Liver (tissue), 9 donors: ENCODE data around the gene NOPCHAP1. TPM values are rescaled to one million over a fixed set of nuclear protein-coding genes. Genes with fewer than 3 reads are reported as not detected.

ENCODE experiments used
- DNase-seq: peaks from one replicate; pipeline ENCODE4 v3.0.0-alpha.2; 2017; ENCODE audit warnings: low spot score
- H3K27ac ChIP-seq, 2 donors: one replicate each; pipeline ENCODE4 v1.7.0; 2013; ENCODE audit warnings: inconsistent platforms in 2 of 2, low read length in 2 of 2, control low read depth in 1 of 2, low read depth in 1 of 2, mild to moderate bottlenecking in 1 of 2
- H3K27me3 ChIP-seq, 4 donors: one replicate each; pipeline versions ENCODE4 v1.6.1 to v1.7.0; 2013; ENCODE audit warnings: low read length in 3 of 4, inconsistent platforms in 1 of 4, mild to moderate bottlenecking in 1 of 4, moderate library complexity in 1 of 4; ENCODE audit not compliant: control insufficient read depth in 4 of 4, insufficient read depth in 4 of 4
- H3K36me3 ChIP-seq, 4 donors: one replicate each; pipeline versions ENCODE4 v1.6.1 to v1.7.0; 2013; ENCODE audit warnings: low read length in 3 of 4, mild to moderate bottlenecking in 3 of 4, low read depth in 1 of 4, moderate library complexity in 1 of 4; ENCODE audit not compliant: control insufficient read depth in 4 of 4, insufficient read depth in 3 of 4
- H3K4me1 ChIP-seq, 4 donors: one replicate each; pipeline versions ENCODE4 v1.6.1 to v1.7.0; 2013; ENCODE audit warnings: low read length in 3 of 4, mild to moderate bottlenecking in 3 of 4, moderate library complexity in 1 of 4; ENCODE audit not compliant: control insufficient read depth in 4 of 4, insufficient read depth in 4 of 4
- H3K4me3 ChIP-seq, 3 donors: one replicate each; pipeline versions ENCODE4 v1.6.1 to v1.7.0; 2013; ENCODE audit warnings: low read length in 3 of 3, control low read depth in 1 of 3, low read depth in 1 of 3, mild to moderate bottlenecking in 1 of 3
- H3K9ac ChIP-seq, 2 donors: one replicate each; pipeline ENCODE4 v1.7.0; 2013; ENCODE audit warnings: low read length in 2 of 2, mild to moderate bottlenecking in 2 of 2, moderate library complexity in 2 of 2, control low read depth in 1 of 2, low read depth in 1 of 2
- H3K9me3 ChIP-seq, 4 donors: one replicate each; pipeline versions ENCODE4 v1.6.1 to v1.7.0; 2013; ENCODE audit warnings: low read length in 3 of 4; ENCODE audit not compliant: control insufficient read depth in 4 of 4
- EGR1 ChIP-seq, 2 donors: IDR thresholded peaks; 2 replicates each; pipeline ENCODE4 v1.6.1; 2016 to 2018; ENCODE audit warnings: antibody characterized with exemption in 2 of 2, low read depth in 2 of 2
- FOXA1 ChIP-seq: IDR thresholded peaks from 2 replicates; pipeline ENCODE4 v1.6.1; 2016; ENCODE audit warnings: antibody characterized with exemption
- FOXA2 ChIP-seq: IDR thresholded peaks from 2 replicates; pipeline ENCODE4 v1.6.1; 2016; ENCODE audit warnings: antibody characterized with exemption
- GABPA ChIP-seq, 2 donors: IDR thresholded peaks in 1 of 2; conservative IDR thresholded peaks in 1 of 2; 2 replicates each; pipeline ENCODE4 v1.6.1; 2016; ENCODE audit warnings: antibody characterized with exemption in 2 of 2, mild to moderate bottlenecking in 1 of 2, moderate library complexity in 1 of 2
- HNF4A ChIP-seq, 2 donors: conservative IDR thresholded peaks; 2 replicates each; pipeline ENCODE4 v1.6.1; 2016; ENCODE audit warnings: antibody characterized with exemption in 2 of 2, mild to moderate bottlenecking in 2 of 2
- HNF4G ChIP-seq: IDR thresholded peaks from 2 replicates; pipeline ENCODE4 v1.6.1; 2016; ENCODE audit warnings: antibody characterized with exemption
- JUND ChIP-seq, 2 donors: IDR thresholded peaks; 2 replicates each; pipeline ENCODE4 v1.6.1; 2016; ENCODE audit warnings: antibody characterized with exemption in 2 of 2
- NR2F2 ChIP-seq: IDR thresholded peaks from 2 replicates; pipeline ENCODE4 v1.6.1; 2016; ENCODE audit warnings: antibody characterized with exemption
- RAD21 ChIP-seq, 2 donors: IDR thresholded peaks; 2 replicates each; pipeline ENCODE4 v1.6.1; 2016; ENCODE audit warnings: antibody characterized with exemption in 2 of 2, mild to moderate bottlenecking in 2 of 2
- RXRA ChIP-seq, 2 donors: IDR thresholded peaks; 2 replicates each; pipeline ENCODE4 v1.6.1; 2017 to 2018; ENCODE audit warnings: antibody characterized with exemption in 2 of 2, mild to moderate bottlenecking in 1 of 2
- TAF1 ChIP-seq: conservative IDR thresholded peaks from 2 replicates; pipeline ENCODE4 v1.6.1; 2016; ENCODE audit warnings: antibody characterized with exemption, mild to moderate bottlenecking
- YY1 ChIP-seq: IDR thresholded peaks from 2 replicates; pipeline ENCODE4 v1.6.1; 2016; ENCODE audit warnings: antibody characterized with exemption, mild to moderate bottlenecking
- WGBS: extraction: QIAGEN DNeasy Blood & Tissue Kit; methylation state at CpG from one replicate; pipeline ENCODE4 v1.1.7; 2013; 5-methylcytosine and 5-hydroxymethylcytosine counted together
- polyA plus RNA-seq, 2 donors: library from polyadenylated mRNA; stranded (reverse) in 1 of 2; unstranded in 1 of 2; fragments of 200-250 nt in 1 of 2; fragments of >200 nt in 1 of 2; fragmentation: Nextera tagmentation in 1 of 2; extraction: Ambion mirVana in 1 of 2; gene quantifications; one replicate each; pipeline versions ENCODE4 v1.2.1 to v1.2.3, GENCODE V29; 2013 to 2015
- total RNA-seq, 2 donors: library from RNA; depleted of rRNA; stranded (reverse); fragments of >200 nt; gene quantifications; one replicate each; pipeline ENCODE4 v1.2.3, GENCODE V29; 2014
- TF ChIP-seq, protein P1 (sequence below): fragments of 150-350 bp; IDR thresholded peaks from 2 replicates; pipeline ENCODE4 v1.5.1; 2017; ENCODE audit warnings: improper control_type of control experiment, low read depth, low read length; ENCODE audit not compliant: missing input control
- TF ChIP-seq, protein P2 (sequence below): IDR thresholded peaks from 2 replicates; pipeline ENCODE4 v1.6.1; 2016; ENCODE audit warnings: antibody characterized with exemption
- TF ChIP-seq, protein P3 (sequence below): IDR thresholded peaks from 2 replicates; pipeline ENCODE4 v1.6.1; 2016; ENCODE audit warnings: antibody characterized with exemption
- TF ChIP-seq, protein P4 (sequence below): IDR thresholded peaks from 2 replicates; pipeline ENCODE4 v1.6.1; 2016; ENCODE audit warnings: antibody characterized with exemption, mild to moderate bottlenecking
- donor health status: healthy.
- donor health status: healthy.
- donor health status: healthy.
- donor health status: healthy.
- donor health status: healthy.

The NOPCHAP1 gene
- total and polyA plus RNA-seq, 4 donors = 2.1 to 18.6 (median 3.5) TPM

DNA sequence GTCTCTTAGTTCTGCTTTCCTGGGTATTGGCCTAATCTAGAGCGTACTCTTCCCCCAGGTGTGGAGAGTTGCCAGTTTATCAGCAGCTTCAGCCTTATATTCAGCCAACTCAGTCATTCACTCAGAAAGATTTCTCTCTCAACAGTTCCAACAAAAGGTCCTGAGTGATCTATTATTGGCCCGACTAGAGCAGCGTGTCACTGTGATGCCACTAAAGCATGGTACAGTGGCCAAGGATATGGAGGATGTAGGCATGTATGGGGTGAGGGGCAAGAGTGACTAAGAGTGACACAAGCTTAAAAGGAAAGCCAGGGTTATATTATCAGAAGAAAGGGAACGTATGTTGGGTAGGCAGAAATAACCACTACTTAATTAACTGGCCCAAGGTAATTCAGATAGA, 4.8 kb downstream of the NOPCHAP1 start (continued):
- TF ChIP-seq, protein P1, sequence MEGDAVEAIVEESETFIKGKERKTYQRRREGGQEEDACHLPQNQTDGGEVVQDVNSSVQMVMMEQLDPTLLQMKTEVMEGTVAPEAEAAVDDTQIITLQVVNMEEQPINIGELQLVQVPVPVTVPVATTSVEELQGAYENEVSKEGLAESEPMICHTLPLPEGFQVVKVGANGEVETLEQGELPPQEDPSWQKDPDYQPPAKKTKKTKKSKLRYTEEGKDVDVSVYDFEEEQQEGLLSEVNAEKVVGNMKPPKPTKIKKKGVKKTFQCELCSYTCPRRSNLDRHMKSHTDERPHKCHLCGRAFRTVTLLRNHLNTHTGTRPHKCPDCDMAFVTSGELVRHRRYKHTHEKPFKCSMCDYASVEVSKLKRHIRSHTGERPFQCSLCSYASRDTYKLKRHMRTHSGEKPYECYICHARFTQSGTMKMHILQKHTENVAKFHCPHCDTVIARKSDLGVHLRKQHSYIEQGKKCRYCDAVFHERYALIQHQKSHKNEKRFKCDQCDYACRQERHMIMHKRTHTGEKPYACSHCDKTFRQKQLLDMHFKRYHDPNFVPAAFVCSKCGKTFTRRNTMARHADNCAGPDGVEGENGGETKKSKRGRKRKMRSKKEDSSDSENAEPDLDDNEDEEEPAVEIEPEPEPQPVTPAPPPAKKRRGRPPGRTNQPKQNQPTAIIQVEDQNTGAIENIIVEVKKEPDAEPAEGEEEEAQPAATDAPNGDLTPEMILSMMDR = no peak
- no peak for TF ChIP-seq FOXA1

DNA sequence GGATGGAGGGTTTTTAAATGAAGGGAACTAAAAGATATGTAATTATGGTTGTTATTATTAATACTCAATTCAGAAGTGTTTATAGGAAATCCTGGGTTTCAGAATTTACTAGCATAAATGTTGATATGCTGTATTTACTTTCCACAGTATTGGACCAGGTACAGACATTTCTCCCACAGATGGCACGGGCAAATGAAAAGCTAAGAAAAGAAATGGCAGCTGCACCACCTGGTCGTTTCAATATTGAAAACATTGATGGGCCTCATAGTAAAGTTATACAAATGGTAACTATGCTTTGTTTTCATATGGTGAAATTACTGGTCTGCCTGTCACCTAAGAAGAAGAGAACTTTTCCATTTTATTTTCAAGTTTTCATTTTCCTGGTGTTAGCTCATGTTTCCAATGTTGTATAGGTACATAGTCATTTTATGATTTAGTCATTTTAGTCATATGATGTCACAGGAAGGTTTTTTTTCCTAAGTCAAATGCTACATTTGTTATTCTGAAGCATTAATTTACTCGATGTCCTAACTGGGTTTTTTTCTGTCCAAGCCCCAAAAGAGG, 5.5 kb downstream of the NOPCHAP1 start:
- peaks cover 0 to 16% (median 13%) of the 10 kb centered on the region in 4 donors for H3K4me1 ChIP-seq
- H3K9me3 ChIP-seq = no peaks in the 10 kb centered on the region
- H3K9ac ChIP-seq = no peak overlapping the region
- TF ChIP-seq FOXA1 (no peak), EGR1 (IDR thresholded peaks at IDR 0.05; ENCODE audit: low read depth in 2 of 2) (no peak), NR2F2 (no peak), RXRA (IDR thresholded peaks at IDR 0.05) (no peak), HNF4A (conservative IDR thresholded peaks at IDR 0.05) (no peak), YY1 (no peak), RAD21 (IDR thresholded peaks at IDR 0.05) (no peak), HNF4G (no peak)
- H3K27me3 ChIP-seq = no peaks in the 10 kb centered on the region
- peaks cover 1 to 33% (median 27%) of the 10 kb centered on the region in 4 donors for H3K36me3 ChIP-seq
- no peak for DNase-seq
- WGBS = 89% methylated on average over 3 of the region's 3 CpGs
- no peak overlapping the region for H3K4me3 ChIP-seq
- H3K27ac ChIP-seq = no peak overlapping the region

DNA sequence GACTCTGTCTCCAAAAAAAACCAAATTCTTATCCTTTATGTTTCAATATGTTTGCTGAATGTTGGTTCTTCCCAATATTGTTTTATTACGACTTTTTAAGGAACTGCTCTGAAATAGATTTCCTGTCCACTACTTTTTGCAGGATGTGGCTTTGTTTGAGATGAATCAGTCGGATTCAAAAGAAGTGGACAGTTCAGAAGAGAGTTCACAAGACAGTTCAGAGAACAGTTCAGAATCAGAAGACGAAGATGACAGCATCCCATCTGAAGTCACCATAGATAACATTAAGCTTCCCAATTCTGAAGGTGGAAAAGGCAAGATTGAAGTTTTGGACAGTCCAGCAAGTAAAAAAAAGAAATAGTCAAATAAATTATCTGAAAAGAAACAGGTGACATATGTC, 8.2 kb downstream of the NOPCHAP1 start:
- no peak overlapping the region for H3K4me3 ChIP-seq
- peaks cover 0 to 2% (median 0%) of the 10 kb centered on the region in 4 donors for H3K4me1 ChIP-seq
- H3K9me3 ChIP-seq = no peaks in the 10 kb centered on the region
- no peaks in the 10 kb centered on the region for H3K27me3 ChIP-seq
- TF ChIP-seq, protein P1 = no peak
- TF ChIP-seq, protein P2, sequence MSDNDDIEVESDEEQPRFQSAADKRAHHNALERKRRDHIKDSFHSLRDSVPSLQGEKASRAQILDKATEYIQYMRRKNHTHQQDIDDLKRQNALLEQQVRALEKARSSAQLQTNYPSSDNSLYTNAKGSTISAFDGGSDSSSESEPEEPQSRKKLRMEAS = no peak
- TF ChIP-seq RXRA (IDR thresholded peaks at IDR 0.05) (no peak), GABPA (IDR thresholded peaks at IDR 0.05 in 1 of 2, conservative IDR thresholded peaks at IDR 0.05 in 1 of 2) (no peak), EGR1 (IDR thresholded peaks at IDR 0.05; ENCODE audit: low read depth in 2 of 2) (no peak), HNF4G (no peak), FOXA2 (no peak), HNF4A (conservative IDR thresholded peaks at IDR 0.05) (no peak), FOXA1 (no peak), TAF1 (no peak), JUND (IDR thresholded peaks at IDR 0.05) (no peak)
- TF ChIP-seq, protein P3, sequence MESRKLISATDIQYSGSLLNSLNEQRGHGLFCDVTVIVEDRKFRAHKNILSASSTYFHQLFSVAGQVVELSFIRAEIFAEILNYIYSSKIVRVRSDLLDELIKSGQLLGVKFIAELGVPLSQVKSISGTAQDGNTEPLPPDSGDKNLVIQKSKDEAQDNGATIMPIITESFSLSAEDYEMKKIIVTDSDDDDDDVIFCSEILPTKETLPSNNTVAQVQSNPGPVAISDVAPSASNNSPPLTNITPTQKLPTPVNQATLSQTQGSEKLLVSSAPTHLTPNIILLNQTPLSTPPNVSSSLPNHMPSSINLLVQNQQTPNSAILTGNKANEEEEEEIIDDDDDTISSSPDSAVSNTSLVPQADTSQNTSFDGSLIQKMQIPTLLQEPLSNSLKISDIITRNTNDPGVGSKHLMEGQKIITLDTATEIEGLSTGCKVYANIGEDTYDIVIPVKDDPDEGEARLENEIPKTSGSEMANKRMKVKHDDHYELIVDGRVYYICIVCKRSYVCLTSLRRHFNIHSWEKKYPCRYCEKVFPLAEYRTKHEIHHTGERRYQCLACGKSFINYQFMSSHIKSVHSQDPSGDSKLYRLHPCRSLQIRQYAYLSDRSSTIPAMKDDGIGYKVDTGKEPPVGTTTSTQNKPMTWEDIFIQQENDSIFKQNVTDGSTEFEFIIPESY = no peak
- TF ChIP-seq, protein P4, sequence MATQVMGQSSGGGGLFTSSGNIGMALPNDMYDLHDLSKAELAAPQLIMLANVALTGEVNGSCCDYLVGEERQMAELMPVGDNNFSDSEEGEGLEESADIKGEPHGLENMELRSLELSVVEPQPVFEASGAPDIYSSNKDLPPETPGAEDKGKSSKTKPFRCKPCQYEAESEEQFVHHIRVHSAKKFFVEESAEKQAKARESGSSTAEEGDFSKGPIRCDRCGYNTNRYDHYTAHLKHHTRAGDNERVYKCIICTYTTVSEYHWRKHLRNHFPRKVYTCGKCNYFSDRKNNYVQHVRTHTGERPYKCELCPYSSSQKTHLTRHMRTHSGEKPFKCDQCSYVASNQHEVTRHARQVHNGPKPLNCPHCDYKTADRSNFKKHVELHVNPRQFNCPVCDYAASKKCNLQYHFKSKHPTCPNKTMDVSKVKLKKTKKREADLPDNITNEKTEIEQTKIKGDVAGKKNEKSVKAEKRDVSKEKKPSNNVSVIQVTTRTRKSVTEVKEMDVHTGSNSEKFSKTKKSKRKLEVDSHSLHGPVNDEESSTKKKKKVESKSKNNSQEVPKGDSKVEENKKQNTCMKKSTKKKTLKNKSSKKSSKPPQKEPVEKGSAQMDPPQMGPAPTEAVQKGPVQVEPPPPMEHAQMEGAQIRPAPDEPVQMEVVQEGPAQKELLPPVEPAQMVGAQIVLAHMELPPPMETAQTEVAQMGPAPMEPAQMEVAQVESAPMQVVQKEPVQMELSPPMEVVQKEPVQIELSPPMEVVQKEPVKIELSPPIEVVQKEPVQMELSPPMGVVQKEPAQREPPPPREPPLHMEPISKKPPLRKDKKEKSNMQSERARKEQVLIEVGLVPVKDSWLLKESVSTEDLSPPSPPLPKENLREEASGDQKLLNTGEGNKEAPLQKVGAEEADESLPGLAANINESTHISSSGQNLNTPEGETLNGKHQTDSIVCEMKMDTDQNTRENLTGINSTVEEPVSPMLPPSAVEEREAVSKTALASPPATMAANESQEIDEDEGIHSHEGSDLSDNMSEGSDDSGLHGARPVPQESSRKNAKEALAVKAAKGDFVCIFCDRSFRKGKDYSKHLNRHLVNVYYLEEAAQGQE = no peak
- H3K27ac ChIP-seq = no peak overlapping the region
- H3K9ac ChIP-seq = no peak overlapping the region
- DNase-seq = no peak
- H3K36me3 ChIP-seq = peaks cover 4 to 42% (median 27%) of the 10 kb centered on the region in 4 donors
- WGBS = 78% methylated on average over 3 of the region's 3 CpGs
